H1 (cell line): ENCODE measurements around the gene CNRIP1. TPM values are rescaled to one million over a fixed set of nuclear protein-coding genes. Genes with fewer than 3 reads are reported as not detected.

ENCODE experiments used
- CTCF ChIA-PET: fragments of 300-600 bp; sonication (Branson Sonifier 250); formaldehyde crosslinking; loops from one replicate; lab custom pipeline; 2021; ENCODE audit not compliant: partially characterized antibody; lab: Charles Lee
- POLR2A ChIA-PET: fragments of 300-600 bp; sonication (Branson Sonifier 250); formaldehyde crosslinking; loops from one replicate; lab custom pipeline; 2021; ENCODE audit warnings: inconsistent platforms; ENCODE audit not compliant: partially characterized antibody; lab: Charles Lee
- DNase-seq, 2 experiments: peaks; one replicate each; pipeline versions ENCODE4 v3.0.0 to v3.0.0-alpha.2; 2010 to 2022; ENCODE audit warnings: low spot score in 2 of 2, low read depth in 1 of 2, mixed read lengths in 1 of 2
- FAIRE-seq: peaks from 2 replicates; lab custom pipeline; 2011; peaks lifted over from hg19 to GRCh38; lab: Jason Lieb, UNC
- H2AFZ ChIP-seq: 2 replicates; pipeline ENCODE4 v1.8.1; 2012; ENCODE audit warnings: low read length, inconsistent platforms
- H2AK5ac ChIP-seq: 2 replicates; pipeline ENCODE4 v1.6.1; 2013; ENCODE audit warnings: low read depth, low read length
- H2BK120ac ChIP-seq: replicated peaks from 2 replicates; pipeline ENCODE3; 2013; ENCODE audit warnings: low read depth, low read length, inconsistent platforms
- H2BK12ac ChIP-seq: 2 replicates; pipeline ENCODE4 v1.6.1; 2013; ENCODE audit warnings: low read depth, low read length
- H2BK15ac ChIP-seq: 2 replicates; pipeline ENCODE4 v1.6.1; 2013; ENCODE audit warnings: low read length
- H2BK20ac ChIP-seq: 2 replicates; pipeline ENCODE4 v1.6.1; 2013; ENCODE audit warnings: low read length
- H2BK5ac ChIP-seq: 2 replicates; pipeline ENCODE4 v1.6.1; 2013; ENCODE audit warnings: low read depth, low read length
- H3K14ac ChIP-seq: 2 replicates; pipeline ENCODE4 v1.6.1; 2013; ENCODE audit warnings: inconsistent platforms; ENCODE audit not compliant: insufficient read length
- H3K18ac ChIP-seq: 2 replicates; pipeline ENCODE4 v1.6.1; 2013; ENCODE audit warnings: low read length; ENCODE audit errors: extremely low read depth
- H3K23ac ChIP-seq: 2 replicates; pipeline ENCODE4 v1.6.1; 2013; ENCODE audit warnings: inconsistent platforms; ENCODE audit not compliant: insufficient read length
- H3K23me2 ChIP-seq: 2 replicates; pipeline ENCODE4 v1.6.1; 2013; ENCODE audit warnings: low read depth, low read length
- H3K27ac ChIP-seq: 2 replicates; pipeline ENCODE4 v1.6.1; 2011; ENCODE audit warnings: low read depth, low read length, inconsistent platforms
- H3K27me3 ChIP-seq, 4 experiments: replicated peaks in 1 of 4; 1 replicate in 1 of 4; 2 replicates in 3 of 4; pipeline versions ENCODE4 v1.6.1 to v1.8.1; 2011 to 2013; ENCODE audit warnings: low read length in 3 of 4, mild to moderate bottlenecking in 3 of 4, inconsistent platforms in 2 of 4, mixed read lengths in 2 of 4, moderate library complexity in 1 of 4; ENCODE audit not compliant: control insufficient read depth in 3 of 4, insufficient read depth in 3 of 4; ENCODE audit errors: extremely low read depth in 1 of 4
- H3K36me3 ChIP-seq, 4 experiments: 2 replicates each; pipeline versions ENCODE4 v1.6.1 to v1.8.1; 2011 to 2013; ENCODE audit warnings: mild to moderate bottlenecking in 4 of 4, low read length in 3 of 4, moderate library complexity in 2 of 4, control low read depth in 1 of 4, inconsistent platforms in 1 of 4; ENCODE audit not compliant: insufficient read depth in 4 of 4, control insufficient read depth in 2 of 4
- H3K4ac ChIP-seq: replicated peaks from 2 replicates; pipeline ENCODE3; 2013; ENCODE audit warnings: low read length, low read depth, mixed read lengths, inconsistent platforms; ENCODE audit not compliant: insufficient read length
- H3K4me1 ChIP-seq, 4 experiments: replicated peaks in 1 of 4; 1 replicate in 1 of 4; 2 replicates in 3 of 4; pipeline versions ENCODE4 v1.6.1 to v1.8.1; 2011 to 2013; ENCODE audit warnings: low read length in 3 of 4, inconsistent platforms in 2 of 4, mixed read lengths in 1 of 4; ENCODE audit not compliant: insufficient read depth in 4 of 4, control insufficient read depth in 3 of 4
- H3K4me2 ChIP-seq, 2 experiments: 2 replicates each; pipeline versions ENCODE4 v1.6.1 to v1.8.1; 2011 to 2013; ENCODE audit warnings: low read depth in 2 of 2, low read length in 2 of 2, control low read depth in 1 of 2, inconsistent platforms in 1 of 2, mild to moderate bottlenecking in 1 of 2; ENCODE audit not compliant: insufficient read depth in 1 of 2
- H3K4me3 ChIP-seq, 4 experiments: fragments of 200-600, 300-600 bp in 1 of 4; sonication (generic), shearing (Covaris generic), sonication (Bioruptor Twin) in 1 of 4; 2 replicates each; pipeline versions ENCODE4 v1.5.1 to v1.8.1; 2011 to 2016; ENCODE audit warnings: low read length in 4 of 4, low read depth in 3 of 4, control low read depth in 2 of 4, inconsistent platforms in 2 of 4, mild to moderate bottlenecking in 2 of 4, mixed read lengths in 1 of 4, moderate library complexity in 1 of 4; ENCODE audit not compliant: insufficient read depth in 2 of 4; ENCODE audit errors: extremely low read depth in 1 of 4
- H3K56ac ChIP-seq: replicated peaks from 2 replicates; pipeline ENCODE3; 2013; ENCODE audit warnings: low read depth, mild to moderate bottlenecking, mixed read lengths, low read length, inconsistent platforms; ENCODE audit not compliant: insufficient read length
- H3K79me1 ChIP-seq: 2 replicates; pipeline ENCODE4 v1.6.1; 2013; ENCODE audit warnings: low read depth, low read length, control low read depth
- H3K79me2 ChIP-seq, 2 experiments: 2 replicates each; pipeline versions ENCODE4 v1.6.1 to v1.8.1; 2012 to 2013; ENCODE audit warnings: low read length in 2 of 2, mild to moderate bottlenecking in 2 of 2, inconsistent platforms in 1 of 2; ENCODE audit not compliant: insufficient read depth in 2 of 2, control insufficient read depth in 1 of 2
- H3K9ac ChIP-seq, 4 experiments: replicated peaks in 1 of 4; 1 replicate in 1 of 4; 2 replicates in 3 of 4; pipeline versions ENCODE4 v1.6.1 to v1.8.1; 2011 to 2013; ENCODE audit warnings: low read depth in 3 of 4, low read length in 3 of 4, control low read depth in 2 of 4, mild to moderate bottlenecking in 2 of 4, moderate library complexity in 2 of 4, inconsistent platforms in 1 of 4; ENCODE audit errors: extremely low read depth in 1 of 4
- H3K9me3 ChIP-seq, 2 experiments: 2 replicates each; pipeline versions ENCODE4 v1.6.1 to v1.8.1; 2012 to 2013; ENCODE audit warnings: mild to moderate bottlenecking in 2 of 2, moderate library complexity in 2 of 2, control low read depth in 1 of 2, inconsistent platforms in 1 of 2, low read depth in 1 of 2, low read length in 1 of 2, mixed read lengths in 1 of 2; ENCODE audit not compliant: insufficient read depth in 2 of 2
- H4K20me1 ChIP-seq, 2 experiments: replicated peaks in 1 of 2; 2 replicates each; pipeline versions ENCODE3 to v1.8.1; 2011 to 2013; ENCODE audit warnings: inconsistent platforms in 2 of 2, low read length in 2 of 2, mild to moderate bottlenecking in 1 of 2; ENCODE audit not compliant: insufficient read depth in 2 of 2, control insufficient read depth in 1 of 2
- H4K5ac ChIP-seq: 2 replicates; pipeline ENCODE4 v1.6.1; 2013; ENCODE audit warnings: low read length, low read depth, mixed read lengths, inconsistent platforms; ENCODE audit not compliant: insufficient read length
- H4K8ac ChIP-seq: 2 replicates; pipeline ENCODE4 v1.8.0; 2013; ENCODE audit warnings: mild to moderate bottlenecking, moderate library complexity, low read length, inconsistent platforms; ENCODE audit not compliant: insufficient read depth; ENCODE audit errors: extremely low read depth
- H4K91ac ChIP-seq: replicated peaks from 2 replicates; pipeline ENCODE3; 2013; ENCODE audit warnings: low read length, mixed read lengths, inconsistent platforms; ENCODE audit not compliant: insufficient read length
- MAFK ChIP-seq: IDR thresholded peaks from 2 replicates; pipeline ENCODE4 v1.6.1; 2012; ENCODE audit warnings: low read depth, mild to moderate bottlenecking, improper control_type of control experiment, low read length
- POLR2AphosphoS5 ChIP-seq: IDR thresholded peaks from 2 replicates; pipeline ENCODE4 v1.6.1; 2011; ENCODE audit warnings: low read depth, low read length
- WGBS, 2 experiments: shearing (Covaris generic) in 1 of 2; methylation state at CpG; one replicate each; pipeline versions ENCODE4 v1.1.6 to v1.1.7; 2013 to 2015; ENCODE audit warnings: low lambda C conversion rate in 2 of 2, mixed read lengths in 2 of 2, inconsistent platforms in 1 of 2, low coverage in 1 of 2, missing lambda C conversion rate in 1 of 2; ENCODE audit not compliant: insufficient replicate concordance in 2 of 2, insufficient coverage in 1 of 2, insufficient read length in 1 of 2; ENCODE audit errors: extremely low coverage in 1 of 2, missing lambda C conversion rate in 1 of 2; 5-methylcytosine and 5-hydroxymethylcytosine counted together
- polyA plus RNA-seq, 7 experiments: library from polyadenylated mRNA; depleted of rRNA in 3 of 7; stranded (reverse) in 5 of 7; unstranded in 2 of 7; fragments of >200 nt in 5 of 7; fragments of 200-250 nt in 2 of 7; gene quantifications; 1 replicate in 5 of 7; 2 replicates in 1 of 7; 4 replicates in 1 of 7; pipeline versions ENCODE4 v1.2.1 to v1.2.3, GENCODE V29; 2011 to 2013; ENCODE audit warnings: missing spikeins in 2 of 7, mixed read lengths in 2 of 7
- total RNA-seq: library from RNA; stranded (reverse); fragmentation: NEBNext Ultra II Directional; extraction: Animal tissue kit (Norgen Biotek cat#: 25700); gene quantifications from 2 replicates; pipeline ENCODE4 v1.2.1, GENCODE V29; 2021

Gene CNRIP1
- total and polyA plus RNA-seq, 2 of the 8 experiments (the other 6 are each of a cell fraction or from before 2014, with no cell fraction given), result 4.6 to 7.0 TPM

- POLR2A ChIA-PET, result no interaction called here
- no peak overlapping the region for H3K14ac ChIP-seq
Observed at GRCh38 chr2:68280796-68281195, 39.0 kb downstream of the CNRIP1 start.

More at GRCh38 chr2:68280796-68281195, 39.0 kb downstream of the CNRIP1 start:
- Histone ChIP-seq H4K20me1 (no peaks in the 10 kb centered on the region), H3K9ac (no peak overlapping the region), H3K23me2 (no peaks in the 10 kb centered on the region), H3K56ac (no peak overlapping the region), H2BK15ac (no peak overlapping the region), H3K4me1 (no peaks in the 10 kb centered on the region), H3K79me2 (no peaks in the 10 kb centered on the region), H3K27ac (no peak overlapping the region), H2BK120ac (no peak overlapping the region), H3K23ac (no peak overlapping the region), H2BK5ac (no peak overlapping the region), H3K4me3 (no peak overlapping the region), H3K18ac (no peak overlapping the region), H2BK12ac (no peak overlapping the region), H2AK5ac (no peak overlapping the region), H4K91ac (no peak overlapping the region), H4K8ac (no peak overlapping the region), H2BK20ac (no peak overlapping the region), H3K79me1 (no peaks in the 10 kb centered on the region), H3K9me3 (no peaks in the 10 kb centered on the region), H3K4ac (no peak overlapping the region), H3K36me3 (no peaks in the 10 kb centered on the region), H3K27me3 (no peaks in the 10 kb centered on the region), H3K4me2 (no peak overlapping the region), H2AFZ (no peak overlapping the region), H4K5ac (no peak overlapping the region)
- no peak for FAIRE-seq
- no peak for DNase-seq
- CTCF ChIA-PET, result interaction anchor here (1.6 to 8.4 kb wide), 2 partner anchors 14 to 22 kb away, joined by 3 to 108 read pairs; no protein-coding TSS in a partner anchor
- TF ChIP-seq POLR2AphosphoS5, result no peak
- TF ChIP-seq MAFK, result no peak
- 77% methylated on average over 1 of the region's 1 CpG; no CpG with 5 or more reads in 1 of the 2 experiments for WGBS, 2 experiments
